Heart left ventricle (tissue), 16 donors: ENCODE results near the gene DPPA5. TPM values are rescaled to one million over a fixed set of nuclear protein-coding genes. Genes with fewer than 3 reads are reported as not detected.
"Not testable (repeated sequence)": the region's sequence is repeated elsewhere in the genome, so short reads cannot be mapped to it uniquely, and the experiment has no call there.

Experiments used
- ATAC-seq, 4 donors: fragments of 200-7000 bp; cut with Tn5 transposase; one replicate each; pipeline ENCODE4 v1.9.1; 2020 to 2022; ENCODE audit warnings: moderate library complexity in 4 of 4, mild to moderate bottlenecking in 3 of 4, moderate number of reproducible peaks in 1 of 4
- DNase-seq, 5 donors: peaks; one replicate each; pipeline ENCODE4 v3.0.0-alpha.2; 2020
- H3K27ac ChIP-seq, 12 donors: fragments of 200-600 bp; sonication (generic) in 4 of 12; one replicate each; pipeline versions ENCODE4 v1.5.0 to v1.8.0; 2016 to 2022; ENCODE audit warnings: mild to moderate bottlenecking in 2 of 12
- H3K27me3 ChIP-seq, 9 donors: fragments of 200-600 bp; sonication (generic) in 2 of 9; one replicate each; pipeline versions ENCODE4 v1.5.1 to v1.8.0; 2016 to 2022; ENCODE audit warnings: mild to moderate bottlenecking in 3 of 9
- H3K36me3 ChIP-seq, 9 donors: fragments of 200-600 bp; sonication (generic) in 2 of 9; one replicate each; pipeline versions ENCODE4 v1.5.0 to v1.8.0; 2018 to 2022; ENCODE audit warnings: mild to moderate bottlenecking in 2 of 9
- H3K4me1 ChIP-seq, 12 donors: fragments of 200-600 bp; sonication (generic) in 4 of 12; one replicate each; pipeline versions ENCODE4 v1.5.0 to v1.8.0; 2016 to 2022; ENCODE audit warnings: mild to moderate bottlenecking in 3 of 12
- H3K4me3 ChIP-seq, 12 donors: fragments of 200-600 bp; sonication (generic) in 4 of 12; one replicate each; pipeline versions ENCODE4 v1.5.0 to v1.8.0; 2017 to 2022; ENCODE audit warnings: mild to moderate bottlenecking in 9 of 12, moderate library complexity in 4 of 12
- H3K9me3 ChIP-seq, 12 donors: fragments of 200-600 bp; sonication (generic) in 4 of 12; one replicate each; pipeline versions ENCODE4 v1.5.0 to v1.8.0; 2016 to 2022; ENCODE audit warnings: mild to moderate bottlenecking in 1 of 12
- POLR2A ChIP-seq, 2 donors: fragments of 450-650 bp; IDR thresholded peaks; one replicate each; pipeline ENCODE4 v1.6.1; 2017; ENCODE audit warnings: antibody characterized with exemption in 2 of 2, mild to moderate bottlenecking in 2 of 2, moderate library complexity in 2 of 2
- WGBS, 4 donors: extraction: QIAGEN DNeasy Blood & Tissue Kit in 2 of 4; methylation state at CpG; one replicate each; pipeline versions ENCODE4 v1.1.5 to v1.1.7; 2013 to 2018; 5-methylcytosine and 5-hydroxymethylcytosine counted together
- intact Hi-C, 10 donors: fragments of 100-400 bp; cut with DNase I; formaldehyde crosslinking; loops; one replicate each; pipeline versions ENCODE4 v1.11.1 to v1.14.2; 2022
- polyA plus RNA-seq, 2 donors: library from polyadenylated mRNA; stranded (reverse); fragments of 200-250 nt; gene quantifications; one replicate each; pipeline ENCODE4 v1.2.3, GENCODE V29; 2013
- total RNA-seq, 9 donors: library from RNA; depleted of rRNA in 2 of 9; stranded (reverse); fragments of >200 nt in 2 of 9; fragmentation: NEBNext Ultra II Directional in 3 of 9; extraction: Animal tissue kit (Norgen Biotek cat#: 25700) in 3 of 9; gene quantifications; one replicate each; pipeline versions ENCODE4 v1.1.0 to v1.2.4, GENCODE V29; 2016 to 2023
- TF ChIP-seq, protein P1 (sequence below), 12 donors: fragments of 200-600 bp; sonication (generic) in 4 of 12; IDR thresholded peaks; one replicate each; pipeline versions ENCODE4 v1.5.0 to v1.8.0; 2018 to 2022; ENCODE audit warnings: antibody characterized with exemption in 12 of 12, mild to moderate bottlenecking in 5 of 12
- donor health status: ischemic (EF 13 %, LVEDD 7.1; RV severe dilation, severe dysfunction).
- donor health status: healthy with polysubstance abuse.
- donor health status: DM: no; HTN: yes; CAD: no.
- donor health status: DM: no; HTN: no; CAD: no.
- donor health status: ischemic (EF 25% LVEDD 6.9; RV normal size, moderate dysfunction).
- donor health status: ischemic (EF 25% LVEDD 5.7; RV mildly dilated, moderate dysfunction).
- donor health status: healthy.
- donor health status: DM: yes; HTN: yes; CAD: no.
- donor health status: ischemic (EF 35%, LVEDD 5.7; RV mildly dilated, moderate dysfunction).
- donor health status: nonischemic (EF 11% LVEDD 7.7; RV severe dilation, severe dysfunction).
- donor health status: DM: yes; HTN: yes; CAD: no.
- donor health status: PGD.
- donor health status: ischemic (EF 29% LVEDD 5.4; RV normal size, mild dysfunction).
- donor health status: nonischemic (EF 23%, LVEDD 6.1; RV moderate dilation, normal function).

Gene DPPA5
- total and polyA plus RNA-seq, 11 donors = not detected

GRCh38 chr6:73314577-73315492, 39.2 kb downstream of the DPPA5 start:
- WGBS, 4 donors = 11 to 19% (median 13%) methylated on average over 46 to 61 of the region's 61 CpGs
- Histone ChIP-seq H3K9me3 (peaks cover 0 to 31% (median 6%) of the 10 kb centered on the region in 12 donors), H3K36me3 (no peaks in the 10 kb centered on the region), H3K27ac (no peak overlapping the region), H3K27me3 (peaks cover 8 to 46% (median 31%) of the 10 kb centered on the region in 9 donors), H3K4me1 (peaks cover 0 to 15% (median 1%) of the 10 kb centered on the region in 12 donors), H3K4me3 (peak overlapping the region in 3 of 12 donors; percentile 13 to 25 (median 16))
- intact Hi-C loops = no loop called here
- TF ChIP-seq, protein P1, sequence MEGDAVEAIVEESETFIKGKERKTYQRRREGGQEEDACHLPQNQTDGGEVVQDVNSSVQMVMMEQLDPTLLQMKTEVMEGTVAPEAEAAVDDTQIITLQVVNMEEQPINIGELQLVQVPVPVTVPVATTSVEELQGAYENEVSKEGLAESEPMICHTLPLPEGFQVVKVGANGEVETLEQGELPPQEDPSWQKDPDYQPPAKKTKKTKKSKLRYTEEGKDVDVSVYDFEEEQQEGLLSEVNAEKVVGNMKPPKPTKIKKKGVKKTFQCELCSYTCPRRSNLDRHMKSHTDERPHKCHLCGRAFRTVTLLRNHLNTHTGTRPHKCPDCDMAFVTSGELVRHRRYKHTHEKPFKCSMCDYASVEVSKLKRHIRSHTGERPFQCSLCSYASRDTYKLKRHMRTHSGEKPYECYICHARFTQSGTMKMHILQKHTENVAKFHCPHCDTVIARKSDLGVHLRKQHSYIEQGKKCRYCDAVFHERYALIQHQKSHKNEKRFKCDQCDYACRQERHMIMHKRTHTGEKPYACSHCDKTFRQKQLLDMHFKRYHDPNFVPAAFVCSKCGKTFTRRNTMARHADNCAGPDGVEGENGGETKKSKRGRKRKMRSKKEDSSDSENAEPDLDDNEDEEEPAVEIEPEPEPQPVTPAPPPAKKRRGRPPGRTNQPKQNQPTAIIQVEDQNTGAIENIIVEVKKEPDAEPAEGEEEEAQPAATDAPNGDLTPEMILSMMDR (IDR thresholded peaks at IDR 0.05) = no peak
- no peak for TF ChIP-seq POLR2A (IDR thresholded peaks at IDR 0.05)
- ATAC-seq (no peak), DNase-seq (no peak)

DNA sequence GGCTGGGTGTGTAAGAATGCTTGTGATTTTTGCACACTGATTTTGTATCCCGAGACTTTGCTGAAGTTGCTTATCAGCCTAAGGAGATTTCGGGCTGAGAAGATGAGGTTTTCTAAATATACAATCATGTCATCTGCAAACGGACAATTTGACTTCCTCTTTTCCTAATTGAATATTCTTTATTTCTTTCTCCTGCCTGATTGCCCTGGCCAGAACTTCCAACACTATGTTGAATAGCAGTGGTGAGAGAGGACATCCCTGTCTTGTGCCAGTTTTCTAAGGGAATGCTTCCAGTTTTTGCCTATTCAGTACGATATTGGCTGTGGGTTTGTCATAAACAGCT, 43.6 kb downstream of the DPPA5 start:
- H3K36me3 ChIP-seq, intact Hi-C loops, H3K9me3 ChIP-seq, ATAC-seq, DNase-seq, H3K27ac ChIP-seq: not testable (repeated sequence)
- WGBS, 4 donors = 10 to 26% (median 18%) methylated on average over 4 of the region's 4 CpGs
- peaks cover 7 to 46% (median 27%) of the 10 kb centered on the region in 9 donors for H3K27me3 ChIP-seq
- H3K4me3 ChIP-seq = peak overlapping the region; percentile 29 to 74 (median 54)
- H3K4me1 ChIP-seq = peaks cover 0 to 24% (median 3%) of the 10 kb centered on the region in 12 donors

DNA sequence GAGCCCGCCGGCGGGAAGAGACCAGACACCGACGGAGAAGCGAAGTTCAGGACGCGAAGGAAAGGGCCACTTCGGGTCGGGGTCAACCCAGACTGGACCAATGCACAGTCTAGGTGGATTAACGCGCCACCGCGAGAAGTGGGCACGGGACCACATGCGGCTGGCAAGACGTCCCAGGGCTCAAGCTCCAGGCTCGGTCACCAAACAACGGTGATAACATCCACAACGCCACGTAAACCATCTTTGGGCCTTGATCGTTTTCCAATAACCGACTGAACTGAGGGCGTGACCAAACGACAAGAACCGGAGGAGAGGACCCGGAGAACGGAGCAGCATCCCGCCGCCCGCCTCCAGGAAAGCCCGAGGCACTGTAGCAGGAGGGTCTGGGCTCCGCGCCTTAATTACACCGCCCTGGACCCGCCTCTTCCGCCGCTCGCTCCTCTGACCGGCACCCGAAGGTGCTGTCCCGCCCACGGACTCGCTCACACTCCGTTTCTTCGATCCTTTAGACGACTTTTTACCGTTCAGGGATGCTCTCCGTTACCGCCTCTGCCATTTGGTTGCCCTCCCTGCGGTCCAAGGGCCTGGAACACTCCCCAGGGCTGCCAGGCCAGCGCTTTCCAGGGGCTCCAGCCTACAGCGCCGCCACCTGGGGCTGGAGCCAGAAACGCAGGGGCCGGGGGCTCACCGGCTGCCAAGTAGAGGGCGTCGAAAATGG, 44.1 kb downstream of the DPPA5 start:
- TF ChIP-seq POLR2A (IDR thresholded peaks at IDR 0.05) = no peak
- TF ChIP-seq, protein P1 (IDR thresholded peaks at IDR 0.05) = peak in 5 of 12 donors; percentile 14 to 47 (median 34)
- Histone ChIP-seq H3K27me3 (peaks cover 5 to 41% (median 22%) of the 10 kb centered on the region in 9 donors), H3K9me3 (no peaks in the 10 kb centered on the region), H3K27ac (no peak overlapping the region), H3K4me1 (peaks cover 0 to 22% (median 3%) of the 10 kb centered on the region in 12 donors), H3K36me3 (no peaks in the 10 kb centered on the region), H3K4me3 (peak overlapping the region; percentile 29 to 74 (median 54))
- ATAC-seq (peak; percentile 82 to 91 (median 90)), DNase-seq (peak; percentile 30 to 69 (median 47))
- intact Hi-C loops = no loop called here
- WGBS, 4 donors = 0 to 1% (median 1%) methylated on average over 29 to 59 of the region's 59 CpGs

DNA sequence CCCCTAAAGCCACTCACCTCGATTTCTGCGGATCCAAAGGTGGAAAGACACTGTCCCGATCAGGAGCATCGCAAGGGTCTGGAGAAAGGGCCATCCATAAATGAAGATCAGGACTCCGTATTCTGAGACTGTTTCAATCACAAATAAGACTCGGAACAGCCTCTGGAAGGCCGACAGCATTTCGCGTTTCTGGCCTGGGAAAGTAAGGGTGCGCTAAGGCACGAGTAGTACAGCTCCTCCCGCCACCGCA, 44.6 kb downstream of the DPPA5 start:
- H3K4me1 ChIP-seq = peaks cover 0 to 17% (median 3%) of the 10 kb centered on the region in 12 donors
- H3K36me3 ChIP-seq = no peaks in the 10 kb centered on the region
- WGBS, 4 donors = 3 to 6% (median 5%) methylated on average over 7 to 13 of the region's 13 CpGs
- intact Hi-C loops = no loop called here
- H3K9me3 ChIP-seq = no peaks in the 10 kb centered on the region
- TF ChIP-seq POLR2A (IDR thresholded peaks at IDR 0.05) = no peak
- TF ChIP-seq, protein P1 (IDR thresholded peaks at IDR 0.05) = no peak
- peaks cover under 1 to 36% (median 17%) of the 10 kb centered on the region in 9 donors for H3K27me3 ChIP-seq
- peak in 3 of 4 donors; percentile 11 to 63 (median 47) for ATAC-seq
- H3K27ac ChIP-seq = no peak overlapping the region
- DNase-seq = no peak
- peak overlapping the region in 11 of 12 donors; percentile 38 to 74 (median 55) for H3K4me3 ChIP-seq
